GM12873 (cell line): ENCODE measurements around the gene CSTF3.

ENCODE experiments used
- CTCF ChIP-seq: IDR thresholded peaks from 2 replicates; pipeline ENCODE4 v1.5.1; 2012; ENCODE audit warnings: low read depth, mild to moderate bottlenecking, moderate library complexity, low read length, control low read depth; ENCODE audit not compliant: insufficient read depth; ENCODE audit errors: missing control alignments

The CSTF3 gene

GRCh38 chr11:33160136-33160535, 1.1 kb downstream of the CSTF3 start:
- TF ChIP-seq CTCF = no peak

GRCh38 chr11:33158596-33159275, 2.5 kb downstream of the CSTF3 start:
- TF ChIP-seq CTCF = no peak

GRCh38 chr11:33157103-33158027, 3.9 kb downstream of the CSTF3 start:
- TF ChIP-seq CTCF = no peak

GRCh38 chr11:33151399-33151798, 9.9 kb downstream of the CSTF3 start:
- no peak for TF ChIP-seq CTCF

GRCh38 chr11:33147559-33147958, 13.7 kb downstream of the CSTF3 start:
- TF ChIP-seq CTCF = no peak

GRCh38 chr11:33135768-33136443, 25.4 kb downstream of the CSTF3 start:
- no peak for TF ChIP-seq CTCF

- no peak for TF ChIP-seq CTCF
Observed at GRCh38 chr11:33135216-33135615, 26.1 kb downstream of the CSTF3 start.
